Measurements from ENCODE around the gene PPM1H.
"Not testable (repeated sequence)": the region's sequence is repeated elsewhere in the genome, so short reads cannot be mapped to it uniquely, and the experiment has no call there.

PPM1H gene

DNA sequence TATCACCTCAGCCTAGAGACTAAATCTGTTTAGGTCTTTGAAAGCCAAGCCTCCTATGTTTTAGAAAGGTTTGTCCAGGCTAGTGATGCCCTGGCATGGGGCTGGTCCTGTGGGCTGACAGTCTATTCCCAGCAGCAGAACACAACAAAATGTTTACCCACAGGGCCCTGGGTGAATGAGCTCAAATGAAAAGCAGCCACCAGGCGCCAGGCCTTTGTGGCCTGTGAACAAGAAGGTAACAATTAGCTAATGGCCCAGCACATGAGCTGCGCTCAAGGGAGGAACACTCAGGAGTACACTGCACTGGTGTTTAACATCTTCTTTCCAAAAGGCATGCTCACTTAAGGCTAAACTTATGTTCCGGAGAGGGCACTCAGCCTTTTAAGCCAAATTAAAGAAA is 266.2 kb downstream of the PPM1H start:
- no peak overlapping the region for H3K4me3 Mint-ChIP-seq
- H3K36me3 Mint-ChIP-seq (ENCODE audit: low read depth), result peaks cover 32% of the 10 kb centered on the region
- H3K4me1 Mint-ChIP-seq, result peaks cover 33% of the 10 kb centered on the region
- no peak for DNase-seq
- H3K9me3 Mint-ChIP-seq, result no peaks in the 10 kb centered on the region
- no peaks in the 10 kb centered on the region for H3K27me3 Mint-ChIP-seq (ENCODE audit: low read depth, poor library complexity)
- H3K27ac Mint-ChIP-seq, result no peak overlapping the region
- TF ChIP-seq, protein P1, sequence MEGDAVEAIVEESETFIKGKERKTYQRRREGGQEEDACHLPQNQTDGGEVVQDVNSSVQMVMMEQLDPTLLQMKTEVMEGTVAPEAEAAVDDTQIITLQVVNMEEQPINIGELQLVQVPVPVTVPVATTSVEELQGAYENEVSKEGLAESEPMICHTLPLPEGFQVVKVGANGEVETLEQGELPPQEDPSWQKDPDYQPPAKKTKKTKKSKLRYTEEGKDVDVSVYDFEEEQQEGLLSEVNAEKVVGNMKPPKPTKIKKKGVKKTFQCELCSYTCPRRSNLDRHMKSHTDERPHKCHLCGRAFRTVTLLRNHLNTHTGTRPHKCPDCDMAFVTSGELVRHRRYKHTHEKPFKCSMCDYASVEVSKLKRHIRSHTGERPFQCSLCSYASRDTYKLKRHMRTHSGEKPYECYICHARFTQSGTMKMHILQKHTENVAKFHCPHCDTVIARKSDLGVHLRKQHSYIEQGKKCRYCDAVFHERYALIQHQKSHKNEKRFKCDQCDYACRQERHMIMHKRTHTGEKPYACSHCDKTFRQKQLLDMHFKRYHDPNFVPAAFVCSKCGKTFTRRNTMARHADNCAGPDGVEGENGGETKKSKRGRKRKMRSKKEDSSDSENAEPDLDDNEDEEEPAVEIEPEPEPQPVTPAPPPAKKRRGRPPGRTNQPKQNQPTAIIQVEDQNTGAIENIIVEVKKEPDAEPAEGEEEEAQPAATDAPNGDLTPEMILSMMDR (IDR thresholded peaks at IDR 0.05), result no peak

DNA sequence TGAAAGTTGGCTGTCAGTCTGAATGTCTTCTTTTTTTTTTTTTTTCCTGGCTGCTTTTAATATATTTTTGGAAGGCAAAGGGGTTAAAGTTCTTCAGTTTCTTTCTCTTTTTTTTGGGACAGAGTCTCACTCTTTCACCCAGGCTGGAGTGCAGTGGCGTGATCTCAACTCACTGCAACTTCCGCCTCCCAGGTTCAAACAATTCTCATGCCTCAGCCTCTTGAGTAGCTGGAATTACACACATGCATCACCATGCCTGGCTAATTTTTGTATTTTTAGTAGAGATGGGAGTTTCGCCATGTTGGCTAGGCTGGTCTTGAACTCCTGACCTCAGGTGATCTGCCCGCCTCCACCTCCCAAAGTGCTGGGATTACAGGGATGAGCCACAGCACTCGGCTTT is 270.0 kb downstream of the PPM1H start:
- DNase-seq; H3K27me3 Mint-ChIP-seq (ENCODE audit: low read depth, poor library complexity); H3K4me3 Mint-ChIP-seq: not testable (repeated sequence)
- H3K4me1 Mint-ChIP-seq, result peaks cover 20% of the 10 kb centered on the region
- peak overlapping the region; percentile 1 for H3K27ac Mint-ChIP-seq
- H3K36me3 Mint-ChIP-seq (ENCODE audit: low read depth), result peaks cover 54% of the 10 kb centered on the region
- H3K9me3 Mint-ChIP-seq, result peaks cover 16% of the 10 kb centered on the region

- H3K9me3 Mint-ChIP-seq, result peaks cover 16% of the 10 kb centered on the region
- peaks cover 62% of the 10 kb centered on the region for H3K4me1 Mint-ChIP-seq
- no peak for DNase-seq
- no peak overlapping the region for H3K27ac Mint-ChIP-seq
- H3K4me3 Mint-ChIP-seq, result no peak overlapping the region
- TF ChIP-seq, protein P1 (IDR thresholded peaks at IDR 0.05), result no peak
- peaks cover 55% of the 10 kb centered on the region for H3K36me3 Mint-ChIP-seq (ENCODE audit: low read depth)
- peaks cover 3% of the 10 kb centered on the region for H3K27me3 Mint-ChIP-seq (ENCODE audit: low read depth, poor library complexity)
Observed at GRCh38 chr12:62660756-62661155, 274.2 kb downstream of the PPM1H start.

DNA sequence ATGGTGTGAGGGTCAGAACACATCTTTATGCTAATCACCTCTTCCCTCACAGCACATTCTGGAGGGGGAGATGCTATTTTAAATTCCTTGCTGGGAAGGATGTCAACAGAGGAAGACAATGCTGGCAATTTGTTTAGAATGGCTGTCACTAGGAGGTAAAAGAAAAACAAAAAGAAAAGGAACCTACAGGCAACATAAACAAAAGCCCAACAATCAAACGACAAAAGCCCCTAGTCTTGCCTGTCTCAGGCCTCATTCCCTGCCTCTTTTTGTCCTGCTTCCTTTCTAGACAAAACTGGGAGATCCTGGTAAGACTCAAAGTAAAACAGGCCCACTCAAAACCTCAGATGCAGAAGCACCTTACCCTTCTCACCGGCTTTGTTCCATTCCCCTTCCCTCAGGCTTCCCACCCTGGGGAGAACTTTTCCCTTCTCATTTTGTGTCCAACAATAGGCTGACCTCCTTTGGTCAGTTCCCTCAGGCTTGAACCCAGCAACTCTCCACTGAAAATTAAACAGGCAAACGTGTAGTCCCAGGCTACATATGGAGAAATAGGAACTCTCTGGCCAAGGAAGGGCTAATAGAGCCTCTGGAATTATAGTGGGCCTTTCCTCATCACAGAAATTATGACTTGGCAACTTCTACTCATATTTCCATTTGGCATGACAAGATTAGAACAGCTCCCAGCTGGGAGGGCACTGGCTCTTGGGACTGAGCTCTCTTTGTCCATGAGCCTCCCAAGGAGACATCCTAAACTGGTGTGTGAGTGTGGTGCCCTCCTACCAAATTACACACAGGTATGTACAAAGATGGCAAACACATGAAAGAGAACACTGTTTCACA is 275.3 kb downstream of the PPM1H start:
- Mint-ChIP-seq H3K27me3 (ENCODE audit: low read depth, poor library complexity) (peaks cover 3% of the 10 kb centered on the region), H3K9me3 (peaks cover 16% of the 10 kb centered on the region), H3K4me1 (peaks cover 64% of the 10 kb centered on the region), H3K27ac (peak overlapping the region; percentile 98), H3K4me3 (peak overlapping the region; percentile 24), H3K36me3 (ENCODE audit: low read depth) (peaks cover 46% of the 10 kb centered on the region)
- DNase-seq, result no peak
- TF ChIP-seq, protein P1 (IDR thresholded peaks at IDR 0.05), result no peak

DNA sequence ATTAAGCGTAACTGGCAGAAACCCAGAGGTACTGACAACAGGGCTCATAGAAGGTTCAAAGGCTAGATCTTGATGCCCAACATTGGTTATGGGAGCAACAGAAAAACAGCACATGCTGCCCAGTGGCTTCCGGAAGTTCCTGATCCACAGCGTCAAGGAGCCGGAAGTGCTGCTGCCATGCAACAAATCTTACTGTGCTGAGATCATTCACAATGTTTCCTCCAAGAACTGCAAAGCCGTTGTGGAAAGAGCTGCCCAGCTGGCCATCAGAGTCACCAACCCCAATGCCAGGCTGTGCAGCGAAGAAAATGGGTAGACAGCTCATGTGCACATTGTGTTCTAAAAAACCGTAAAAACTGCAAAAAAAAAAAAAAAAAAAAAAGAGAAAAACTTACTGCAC is 276.0 kb downstream of the PPM1H start:
- Mint-ChIP-seq H3K4me3 (no peak overlapping the region), H3K36me3 (ENCODE audit: low read depth) (peaks cover 42% of the 10 kb centered on the region), H3K9me3 (peaks cover 16% of the 10 kb centered on the region), H3K27me3 (ENCODE audit: low read depth, poor library complexity) (peaks cover 3% of the 10 kb centered on the region), H3K4me1 (peaks cover 62% of the 10 kb centered on the region), H3K27ac (peak overlapping the region; percentile 48)
- DNase-seq, result no peak
- TF ChIP-seq, protein P1 (IDR thresholded peaks at IDR 0.05), result no peak

GRCh38 chr12:62657363-62657632 is 277.7 kb downstream of the PPM1H start:
- peaks cover 34% of the 10 kb centered on the region for H3K36me3 Mint-ChIP-seq (ENCODE audit: low read depth)
- no peak overlapping the region for H3K4me3 Mint-ChIP-seq
- no peak for DNase-seq
- H3K4me1 Mint-ChIP-seq, result peaks cover 70% of the 10 kb centered on the region
- TF ChIP-seq, protein P1 (IDR thresholded peaks at IDR 0.05), result no peak
- peaks cover 3% of the 10 kb centered on the region for H3K27me3 Mint-ChIP-seq (ENCODE audit: low read depth, poor library complexity)
- H3K27ac Mint-ChIP-seq, result peak overlapping the region; percentile 92
- peaks cover 16% of the 10 kb centered on the region for H3K9me3 Mint-ChIP-seq
